Measurements from ENCODE around the gene HTR3B. TPM values are rescaled to one million over a fixed set of nuclear protein-coding genes. Genes with fewer than 3 reads are reported as not detected.

HTR3B gene
- total RNA-seq, 1 experiment from 2014 or later: not detected

- no peak overlapping the region for H2AFZ ChIP-seq (ENCODE audit: low read length)
- H3K4me1 Mint-ChIP-seq: peaks cover 42 to 50% of the 10 kb centered on the region in 2 experiments
- no peaks in the 10 kb centered on the region for H3K27me3 ChIP-seq (ENCODE audit: insufficient read depth, low read length)
- H3K23me2 ChIP-seq (ENCODE audit: insufficient read length, low read depth, low read length, poor library complexity, severe bottlenecking): peaks cover 10% of the 10 kb centered on the region
- H3K9ac ChIP-seq (ENCODE audit: extremely low read depth, insufficient read length, low read length): peak overlapping the region; percentile 35
- whole genome bisulfite sequencing (ENCODE audit: extremely low coverage, insufficient read length, low lambda C conversion rate): no CpG with 5 or more reads among the region's 3 CpGs
- H3K18ac ChIP-seq (ENCODE audit: insufficient read length, low read depth, low read length): no peak overlapping the region
- H3K56ac ChIP-seq (ENCODE audit: insufficient read length, low read depth, low read length): no peak overlapping the region
- H3K4me1 ChIP-seq (ENCODE audit: insufficient read depth, low read length): peaks cover 6% of the 10 kb centered on the region
- no peak overlapping the region for H3K4ac ChIP-seq (ENCODE audit: low read depth, low read length)
- no peak overlapping the region for H4K5ac ChIP-seq (ENCODE audit: insufficient read length, low read depth, low read length)
- no peak overlapping the region for H4K8ac ChIP-seq (replicated peaks; ENCODE audit: insufficient read length, low read depth, low read length)
- H3K23ac ChIP-seq (ENCODE audit: insufficient read length, low read depth, low read length): no peak overlapping the region
- no peak overlapping the region for H2AK5ac ChIP-seq (ENCODE audit: insufficient read length, low read length)
- no peaks in the 10 kb centered on the region for H3K9me3 Mint-ChIP-seq
- H2BK5ac ChIP-seq (ENCODE audit: insufficient read length, low read length): no peak overlapping the region
- no peak for TF ChIP-seq CTCF (conservative IDR thresholded peaks at IDR 0.05)
- peaks cover 28 to 63% (median 55%) of the 10 kb centered on the region in 3 experiments for H3K36me3 Mint-ChIP-seq (ENCODE audit: insufficient read depth in 1 of 3, low read depth in 3 of 3)
- no peak overlapping the region for H2BK120ac ChIP-seq (ENCODE audit: low read depth, low read length, poor library complexity, severe bottlenecking)
- no peaks in the 10 kb centered on the region for H4K20me1 ChIP-seq (ENCODE audit: control insufficient read depth, insufficient read depth, insufficient read length)
- H3K27me3 Mint-ChIP-seq (ENCODE audit: low read depth): no peaks in the 10 kb centered on the region
- H3K14ac ChIP-seq (ENCODE audit: insufficient read depth, low read length): no peak overlapping the region
- H3K4me3 Mint-ChIP-seq: no peak overlapping the region
- H3K4me2 ChIP-seq (ENCODE audit: insufficient read depth, insufficient read length, low read length): peak overlapping the region; percentile 6
- no peak overlapping the region for H2BK12ac ChIP-seq (ENCODE audit: insufficient read length, low read depth, low read length)
- peak overlapping the region in 1 of 3 experiments; percentile 31; a peak in 1 of 7 replicates for H3K27ac Mint-ChIP-seq
- H3K79me2 ChIP-seq (ENCODE audit: insufficient read depth, low read length): peaks cover 52% of the 10 kb centered on the region
- no peaks in the 10 kb centered on the region for H3K9me3 ChIP-seq (ENCODE audit: control insufficient read depth, low read depth, low read length)
- H2BK20ac ChIP-seq (ENCODE audit: low read depth, low read length, poor library complexity, severe bottlenecking): no peak overlapping the region
- no peak overlapping the region for H4K91ac ChIP-seq (ENCODE audit: insufficient read length, low read depth, low read length)
- DNase-seq: no peak
- no peak overlapping the region for H3T11ph ChIP-seq (ENCODE audit: low read length)
- H3K27ac ChIP-seq (ENCODE audit: insufficient read length, low read depth, low read length): no peak overlapping the region
- no peak overlapping the region for H2BK15ac ChIP-seq (ENCODE audit: low read depth, low read length)
- H3K79me1 ChIP-seq (ENCODE audit: insufficient read depth, low read depth, low read length, poor library complexity, severe bottlenecking): peaks cover 6% of the 10 kb centered on the region
Observed at GRCh38 chr11:113871336-113871735, 33.3 kb upstream of the HTR3B start.
